Trophoblast cell (in vitro differentiated cells and primary cell): Measurements from ENCODE around the gene FER.
A peak's percentile ranks its signal among the peaks of the same experiment; 100 is the strongest.

Experiments
- DNase-seq, 2 donors: peaks; one replicate each; pipeline ENCODE4 v3.0.0-alpha.2; 2016
- H2AFZ ChIP-seq: 2 replicates; pipeline ENCODE4 v1.6.1; 2013; ENCODE audit warnings: low read length, moderate library complexity, mild to moderate bottlenecking; ENCODE audit not compliant: insufficient read depth, poor library complexity
- H2AK5ac ChIP-seq: 2 replicates; pipeline ENCODE4 v1.6.1; 2013; ENCODE audit warnings: mild to moderate bottlenecking, low read length
- H2BK120ac ChIP-seq: 2 replicates; pipeline ENCODE4 v1.6.1; 2013; ENCODE audit warnings: low read length, mild to moderate bottlenecking, moderate library complexity; ENCODE audit not compliant: insufficient read depth, poor library complexity
- H2BK12ac ChIP-seq: 2 replicates; pipeline ENCODE4 v1.6.1; 2013; ENCODE audit warnings: mild to moderate bottlenecking, low read length, moderate library complexity
- H2BK5ac ChIP-seq: 2 replicates; pipeline ENCODE4 v1.6.1; 2013; ENCODE audit warnings: low read length, low read depth, moderate library complexity, mild to moderate bottlenecking; ENCODE audit not compliant: poor library complexity
- H3K14ac ChIP-seq: 2 replicates; pipeline ENCODE4 v1.6.1; 2013; ENCODE audit warnings: mild to moderate bottlenecking, low read length
- H3K18ac ChIP-seq: 2 replicates; pipeline ENCODE4 v1.6.1; 2013; ENCODE audit warnings: mild to moderate bottlenecking, low read length
- H3K23ac ChIP-seq: 2 replicates; pipeline ENCODE4 v1.6.1; 2013; ENCODE audit warnings: low read length
- H3K27ac ChIP-seq: 2 replicates; pipeline ENCODE4 v1.5.1; 2013; ENCODE audit warnings: low read depth, mild to moderate bottlenecking, inconsistent platforms, low read length, moderate library complexity
- H3K27me3 ChIP-seq: 2 replicates; pipeline ENCODE4 v1.6.1; 2013; ENCODE audit warnings: inconsistent platforms, mild to moderate bottlenecking, low read length, moderate library complexity; ENCODE audit not compliant: insufficient read depth
- H3K36me3 ChIP-seq, 2 experiments: 1 replicate in 1 of 2; 2 replicates in 1 of 2; pipeline ENCODE4 v1.6.1; 2013; ENCODE audit warnings: low read length in 2 of 2, mild to moderate bottlenecking in 2 of 2, moderate library complexity in 1 of 2; ENCODE audit not compliant: insufficient read depth in 2 of 2, control insufficient read depth in 1 of 2
- H3K4ac ChIP-seq: 2 replicates; pipeline ENCODE4 v1.6.1; 2013; ENCODE audit warnings: low read depth, mild to moderate bottlenecking, low read length, moderate library complexity
- H3K4me1 ChIP-seq, 2 experiments: 1 replicate in 1 of 2; 2 replicates in 1 of 2; pipeline ENCODE4 v1.6.1; 2013; ENCODE audit warnings: low read length in 2 of 2, mild to moderate bottlenecking in 2 of 2, moderate library complexity in 1 of 2; ENCODE audit not compliant: insufficient read depth in 2 of 2, control insufficient read depth in 1 of 2
- H3K4me2 ChIP-seq: 2 replicates; pipeline ENCODE4 v1.6.1; 2013; ENCODE audit warnings: inconsistent platforms, mild to moderate bottlenecking, low read length, moderate library complexity
- H3K4me3 ChIP-seq: 2 replicates; pipeline ENCODE4 v1.5.1; 2013; ENCODE audit warnings: mild to moderate bottlenecking, low read depth, low read length, inconsistent platforms
- H3K79me1 ChIP-seq: one replicate; pipeline ENCODE4 v1.6.1; 2013; ENCODE audit warnings: low read length
- H3K79me2 ChIP-seq: 2 replicates; pipeline ENCODE4 v1.6.1; 2013; ENCODE audit warnings: low read length, mild to moderate bottlenecking; ENCODE audit not compliant: control insufficient read depth, insufficient read depth, poor library complexity
- H3K9ac ChIP-seq: 2 replicates; pipeline ENCODE4 v1.6.1; 2013; ENCODE audit warnings: mild to moderate bottlenecking, low read length
- H3K9me3 ChIP-seq: 2 replicates; pipeline ENCODE4 v1.6.1; 2013; ENCODE audit warnings: low read depth, mild to moderate bottlenecking, control low read depth, inconsistent platforms, low read length; ENCODE audit not compliant: insufficient read depth
- H4K12ac ChIP-seq: 2 replicates; pipeline ENCODE4 v1.6.1; 2013; ENCODE audit warnings: low read depth, mild to moderate bottlenecking, low read length, moderate library complexity
- H4K8ac ChIP-seq: 2 replicates; pipeline ENCODE4 v1.6.1; 2013; ENCODE audit warnings: low read depth, mild to moderate bottlenecking, low read length, moderate library complexity
- H4K91ac ChIP-seq: one replicate; pipeline ENCODE4 v1.6.1; 2013; ENCODE audit warnings: low read depth, mild to moderate bottlenecking, low read length, moderate library complexity
- WGBS: extraction: QIAGEN DNeasy Blood & Tissue Kit; methylation state at CpG from one replicate; pipeline ENCODE4 v1.1.7; 2013; ENCODE audit warnings: missing lambda C conversion rate; ENCODE audit not compliant: insufficient read length, insufficient coverage; ENCODE audit errors: extremely low coverage; 5-methylcytosine and 5-hydroxymethylcytosine counted together

The FER gene

GRCh38 chr5:109161914-109162683, 414.4 kb downstream of the FER start:
- no peak overlapping the region for H4K91ac ChIP-seq
- H3K4me1 ChIP-seq: no peaks in the 10 kb centered on the region
- no peak overlapping the region for H2BK12ac ChIP-seq
- H3K4me2 ChIP-seq: no peak overlapping the region
- no peak overlapping the region for H3K14ac ChIP-seq
- DNase-seq: no peak
- no peak overlapping the region for H2BK5ac ChIP-seq
- WGBS: no CpG with 5 or more reads among the region's 4 CpGs
- H3K36me3 ChIP-seq: no peaks in the 10 kb centered on the region
- H3K9ac ChIP-seq: no peak overlapping the region
- no peak overlapping the region for H2AK5ac ChIP-seq
- H2AFZ ChIP-seq: no peak overlapping the region
- H4K8ac ChIP-seq: no peak overlapping the region
- no peak overlapping the region for H3K18ac ChIP-seq
- H3K79me2 ChIP-seq: no peaks in the 10 kb centered on the region
- no peak overlapping the region for H3K4me3 ChIP-seq
- no peak overlapping the region for H2BK120ac ChIP-seq
- no peaks in the 10 kb centered on the region for H3K9me3 ChIP-seq
- H3K23ac ChIP-seq: no peak overlapping the region
- H3K27me3 ChIP-seq: no peaks in the 10 kb centered on the region
- no peak overlapping the region for H4K12ac ChIP-seq
- H3K79me1 ChIP-seq: no peaks in the 10 kb centered on the region
- no peak overlapping the region for H3K27ac ChIP-seq
- H3K4ac ChIP-seq: no peak overlapping the region

- Histone ChIP-seq H3K27ac (no peak overlapping the region), H3K14ac (no peak overlapping the region), H3K4me3 (no peak overlapping the region), H4K91ac (no peak overlapping the region), H3K4ac (no peak overlapping the region), H2BK120ac (no peak overlapping the region), H3K27me3 (no peaks in the 10 kb centered on the region), H2BK12ac (no peak overlapping the region), H3K4me2 (no peak overlapping the region), H2AK5ac (no peak overlapping the region), H4K8ac (no peak overlapping the region), H3K36me3 (no peaks in the 10 kb centered on the region), H3K79me1 (no peaks in the 10 kb centered on the region), H3K18ac (no peak overlapping the region), H3K4me1 (no peaks in the 10 kb centered on the region), H2BK5ac (no peak overlapping the region), H3K79me2 (no peaks in the 10 kb centered on the region), H3K23ac (no peak overlapping the region), H3K9ac (no peak overlapping the region), H4K12ac (no peak overlapping the region), H2AFZ (no peak overlapping the region), H3K9me3 (no peaks in the 10 kb centered on the region)
- WGBS: no CpG with 5 or more reads among the region's 4 CpGs
- peak in 1 of 2 donors; percentile 8 for DNase-seq
Measured at GRCh38 chr5:109163336-109163735, 415.6 kb downstream of the FER start.

GRCh38 chr5:109164001-109164400, 416.3 kb downstream of the FER start:
- Histone ChIP-seq H4K91ac (no peak overlapping the region), H3K36me3 (no peaks in the 10 kb centered on the region), H2AFZ (no peak overlapping the region), H3K4me3 (no peak overlapping the region), H3K9me3 (no peaks in the 10 kb centered on the region), H3K27me3 (no peaks in the 10 kb centered on the region), H3K4me2 (no peak overlapping the region), H3K14ac (no peak overlapping the region), H2BK120ac (no peak overlapping the region), H3K9ac (no peak overlapping the region), H3K4me1 (no peaks in the 10 kb centered on the region), H2BK12ac (no peak overlapping the region), H3K4ac (no peak overlapping the region), H4K8ac (no peak overlapping the region), H3K79me1 (no peaks in the 10 kb centered on the region), H3K79me2 (no peaks in the 10 kb centered on the region), H3K23ac (no peak overlapping the region), H4K12ac (no peak overlapping the region), H3K18ac (no peak overlapping the region), H2AK5ac (no peak overlapping the region), H2BK5ac (no peak overlapping the region), H3K27ac (no peak overlapping the region)
- no peak for DNase-seq
- WGBS: no CpG with 5 or more reads among the region's 2 CpGs

DNA sequence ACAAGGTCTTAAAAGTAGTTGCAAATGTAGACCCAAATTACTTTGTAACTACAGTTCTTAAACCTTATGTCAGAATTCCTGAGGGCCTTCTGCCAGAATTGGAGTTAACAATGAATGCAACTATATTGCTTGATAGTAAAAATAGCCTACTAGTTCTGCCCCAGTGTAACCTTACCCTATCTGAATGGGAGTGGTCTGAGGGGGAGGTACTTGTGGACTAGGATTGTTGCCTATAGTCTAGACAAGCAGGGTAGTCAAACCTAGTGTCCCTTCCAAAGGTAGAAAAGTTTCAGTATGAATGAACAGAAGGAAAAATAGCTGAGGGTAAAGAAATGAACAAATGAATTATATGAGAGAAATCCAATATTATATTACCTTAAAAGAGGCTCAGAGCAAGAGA, 419.9 kb downstream of the FER start:
- Histone ChIP-seq H3K14ac (no peak overlapping the region), H3K79me2 (no peaks in the 10 kb centered on the region), H3K4me3 (no peak overlapping the region), H2AFZ (no peak overlapping the region), H3K27me3 (no peaks in the 10 kb centered on the region), H3K9me3 (no peaks in the 10 kb centered on the region), H3K23ac (no peak overlapping the region), H3K18ac (no peak overlapping the region), H2BK12ac (no peak overlapping the region), H3K4ac (no peak overlapping the region), H2BK120ac (no peak overlapping the region), H3K36me3 (no peaks in the 10 kb centered on the region), H4K8ac (no peak overlapping the region), H3K9ac (no peak overlapping the region), H3K27ac (no peak overlapping the region), H4K91ac (no peak overlapping the region), H3K4me2 (no peak overlapping the region), H2BK5ac (no peak overlapping the region), H3K4me1 (no peaks in the 10 kb centered on the region), H4K12ac (no peak overlapping the region), H2AK5ac (no peak overlapping the region), H3K79me1 (no peaks in the 10 kb centered on the region)
- DNase-seq: no peak
